ENCODE results near the gene ANXA11.
"Not testable (repeated sequence)": the region's sequence is repeated elsewhere in the genome, so short reads cannot be mapped to it uniquely, and the experiment has no call there.

The ANXA11 gene

DNA sequence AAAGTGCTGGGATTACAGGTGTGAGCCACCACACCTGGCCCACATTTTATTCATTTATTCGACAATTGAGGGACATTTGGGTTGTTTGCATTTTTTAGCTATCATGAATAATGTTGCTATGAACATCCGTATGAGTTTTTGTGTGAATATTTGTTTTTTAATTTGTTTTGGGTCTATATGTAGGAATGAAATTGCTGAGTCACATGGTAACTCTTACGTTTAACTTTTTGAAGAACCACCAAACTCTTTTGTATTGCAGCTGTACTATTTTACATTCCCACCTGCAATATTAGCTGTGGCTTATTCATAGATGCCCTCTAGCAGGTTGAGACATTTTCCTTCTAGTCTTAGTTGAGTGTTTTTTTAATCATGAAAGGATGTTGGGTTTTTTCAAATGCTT, 58.4 kb downstream of the ANXA11 start:
- no peak for DNase-seq (ENCODE audit: low read depth in 2 of 2)

- not testable (repeated sequence) for DNase-seq (ENCODE audit: low read depth in 2 of 2)
These were observed 59.7 kb downstream of the ANXA11 start for GRCh38 chr10:80145406-80146308.

DNA sequence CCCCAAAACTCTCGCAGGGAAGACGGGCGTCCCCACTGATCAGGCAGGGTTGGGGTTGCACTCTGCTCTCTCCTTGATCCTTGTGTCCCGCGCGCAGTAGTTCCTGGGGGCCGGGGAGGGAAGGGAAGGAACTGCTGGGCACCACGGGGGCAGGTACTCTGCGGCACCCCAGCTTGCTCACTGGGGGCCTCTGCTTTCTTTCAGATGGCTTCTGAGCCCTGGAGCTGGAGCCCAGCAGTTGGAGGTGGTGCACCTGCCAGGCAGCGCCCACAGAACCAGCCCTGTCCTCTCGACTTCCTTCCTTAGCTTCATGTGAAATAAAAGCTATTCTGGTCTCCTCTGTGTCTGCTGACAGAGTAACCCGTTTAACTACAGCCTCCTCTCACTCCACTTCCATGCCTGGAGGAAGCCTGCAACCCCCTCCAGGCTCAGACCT, 60.6 kb downstream of the ANXA11 start:
- no peak for DNase-seq (ENCODE audit: low read depth in 2 of 2)

- DNase-seq (ENCODE audit: low read depth in 2 of 2), result no peak
These were observed 61.2 kb downstream of the ANXA11 start for GRCh38 chr10:80144067-80144695.

DNA sequence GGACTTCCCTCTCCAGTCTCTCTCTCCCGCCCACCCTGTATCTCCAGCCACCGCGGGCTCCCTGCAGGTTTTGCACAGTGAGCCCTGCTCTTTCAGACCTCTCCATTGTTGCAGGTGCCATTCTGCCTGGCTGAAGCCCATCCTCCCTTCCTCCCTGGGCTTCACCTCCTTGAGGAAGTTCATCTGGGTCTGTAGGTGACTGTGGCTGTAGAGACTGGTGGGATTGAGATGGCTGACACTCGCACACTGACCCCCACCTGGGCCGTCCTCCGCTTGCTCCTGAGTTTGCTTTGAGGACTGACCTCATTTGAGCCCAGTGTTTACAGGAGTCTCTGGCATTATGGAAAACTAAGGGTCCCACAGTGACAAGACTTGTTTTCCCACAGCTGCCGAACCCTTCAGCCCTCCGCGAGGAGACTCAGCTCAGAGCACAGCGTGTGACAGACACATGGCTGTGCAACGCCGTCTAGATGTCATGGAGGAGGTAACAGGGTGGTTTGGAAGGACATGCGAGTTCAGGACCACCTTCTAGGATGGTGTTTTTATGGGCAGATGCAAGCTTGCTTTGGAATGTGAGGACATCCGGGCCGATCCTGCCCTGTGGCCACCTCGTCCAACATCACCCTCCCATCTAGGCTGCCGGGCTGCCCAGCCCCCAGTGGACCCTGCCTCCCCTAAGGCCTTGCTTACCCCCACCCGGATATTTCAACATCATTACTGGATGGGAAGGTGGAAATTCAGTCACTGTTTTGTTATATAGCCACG, 63.5 kb downstream of the ANXA11 start:
- no peak for DNase-seq (ENCODE audit: low read depth in 2 of 2)

DNA sequence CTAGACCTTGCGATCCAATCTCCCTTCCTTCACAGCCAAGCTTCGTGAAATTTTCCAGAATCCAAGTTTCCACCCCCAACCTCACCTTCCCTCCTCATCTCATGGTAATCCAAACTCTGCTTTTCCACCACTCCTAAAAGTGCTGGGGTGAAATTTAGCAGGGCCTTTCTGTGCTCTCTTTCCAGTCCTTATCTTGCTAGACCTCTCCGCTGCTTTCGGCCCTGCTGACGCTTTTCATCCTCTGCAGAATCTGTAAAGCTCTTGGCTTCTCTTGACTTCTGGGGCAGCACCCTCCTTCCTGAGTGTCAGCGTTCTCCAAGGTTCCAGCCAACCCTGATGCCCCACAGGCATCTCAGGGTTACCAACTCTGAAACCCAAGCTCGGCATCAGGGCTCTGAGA, 65.1 kb downstream of the ANXA11 start:
- no peak for DNase-seq (ENCODE audit: low read depth in 2 of 2)

DNA sequence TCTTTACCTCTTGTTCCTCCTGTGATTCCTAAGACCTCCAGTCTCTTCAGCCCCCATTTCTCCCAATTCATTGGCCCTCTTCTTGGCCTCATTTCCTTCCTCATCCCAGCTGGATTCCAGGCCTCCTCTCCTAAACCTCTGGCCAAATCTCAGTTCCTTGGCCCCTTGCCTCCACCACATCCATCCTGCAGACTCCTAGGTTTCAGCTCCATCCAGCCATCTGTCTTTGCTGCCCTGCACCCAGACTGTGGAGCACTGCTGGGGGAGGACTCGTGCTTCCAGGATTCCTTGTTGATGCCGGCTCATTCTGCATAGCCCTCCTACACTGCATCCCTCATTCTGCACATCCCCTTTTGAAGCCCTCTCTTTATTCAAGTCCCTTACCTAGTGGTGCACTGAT, 66.1 kb downstream of the ANXA11 start:
- DNase-seq (ENCODE audit: low read depth in 2 of 2), result no peak

DNA sequence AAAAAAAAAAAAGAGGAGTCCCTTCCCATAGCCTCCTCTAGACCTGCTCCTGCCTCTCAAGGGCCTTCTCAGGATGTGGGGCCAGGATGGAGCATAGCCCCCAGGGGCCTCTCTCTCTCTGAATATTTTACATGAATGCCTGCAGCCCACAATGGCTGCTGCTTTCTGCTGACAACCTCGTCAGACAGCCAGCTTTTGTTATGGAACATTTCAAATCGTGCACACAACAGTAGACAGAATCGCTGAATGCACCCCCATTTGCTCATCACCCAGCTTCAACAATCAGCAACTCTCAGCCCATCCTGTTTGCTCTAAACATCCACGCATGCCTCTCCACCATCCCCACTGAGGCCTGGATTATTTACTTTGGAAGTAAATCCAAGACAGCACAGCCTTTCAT, 67.4 kb downstream of the ANXA11 start:
- no peak for DNase-seq (ENCODE audit: low read depth in 2 of 2)

DNA sequence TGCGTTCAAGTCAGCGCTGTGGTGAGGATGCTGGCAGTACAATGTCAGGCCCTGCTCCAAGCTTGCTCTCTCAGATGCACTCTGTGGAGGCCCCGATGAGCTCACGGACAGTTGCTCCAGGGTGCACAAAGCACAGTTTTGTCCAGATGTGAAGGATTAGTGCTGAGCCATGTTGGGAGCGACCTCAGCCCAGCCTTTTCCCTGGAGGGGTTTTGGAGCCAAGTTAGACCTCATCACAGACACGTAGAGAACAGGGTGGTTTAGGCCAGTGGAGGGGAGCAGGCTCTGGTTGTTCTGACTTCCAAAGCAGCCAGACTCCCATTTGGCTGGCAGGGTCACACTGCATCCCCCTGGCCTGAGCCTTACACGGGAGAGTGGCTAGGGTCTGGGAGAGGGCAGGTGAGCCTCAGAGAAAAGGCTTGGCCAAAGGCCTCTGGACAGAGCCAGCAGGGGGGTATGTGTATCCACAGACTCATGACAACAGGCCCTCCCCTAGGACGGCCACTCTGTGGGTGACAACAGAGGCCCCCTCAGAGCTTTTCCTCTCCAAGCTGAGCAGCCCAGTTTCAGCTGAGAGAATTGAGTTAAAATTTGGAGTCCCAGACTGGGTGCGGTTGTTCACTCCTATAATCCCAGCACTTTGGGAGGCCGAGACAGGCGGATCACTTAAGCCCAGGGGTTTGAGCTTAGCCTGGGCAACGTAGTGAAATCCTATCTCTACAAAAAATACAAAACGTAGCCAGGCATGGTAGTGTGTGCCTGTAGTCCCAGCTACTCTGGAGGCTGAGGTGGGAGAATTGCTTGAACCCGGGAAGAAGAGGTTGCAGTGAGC, 68.1 kb downstream of the ANXA11 start:
- DNase-seq (ENCODE audit: low read depth in 2 of 2), result no peak

DNA sequence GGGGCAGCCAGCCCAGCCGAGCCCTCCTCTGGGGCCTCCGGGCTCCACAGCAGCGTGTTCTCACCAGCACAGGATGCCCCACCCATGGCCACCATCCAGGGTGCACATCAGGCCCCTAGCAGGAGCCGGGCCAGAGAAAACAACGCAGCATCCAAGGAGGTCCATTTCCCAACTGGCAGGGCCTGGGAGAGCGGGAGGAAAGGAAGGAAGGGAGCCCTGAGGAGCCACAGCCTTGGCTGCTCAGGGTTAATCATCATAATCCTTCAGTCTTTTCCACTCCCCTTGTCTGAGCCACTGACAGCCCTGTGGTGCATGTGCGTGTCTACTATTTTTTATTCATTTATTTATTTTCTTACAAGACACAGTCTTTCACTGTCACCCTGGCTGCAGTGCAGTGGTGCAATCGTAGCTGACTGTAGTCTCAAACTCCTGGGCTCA, 69.2 kb downstream of the ANXA11 start:
- no peak for DNase-seq (ENCODE audit: low read depth in 2 of 2)

DNA sequence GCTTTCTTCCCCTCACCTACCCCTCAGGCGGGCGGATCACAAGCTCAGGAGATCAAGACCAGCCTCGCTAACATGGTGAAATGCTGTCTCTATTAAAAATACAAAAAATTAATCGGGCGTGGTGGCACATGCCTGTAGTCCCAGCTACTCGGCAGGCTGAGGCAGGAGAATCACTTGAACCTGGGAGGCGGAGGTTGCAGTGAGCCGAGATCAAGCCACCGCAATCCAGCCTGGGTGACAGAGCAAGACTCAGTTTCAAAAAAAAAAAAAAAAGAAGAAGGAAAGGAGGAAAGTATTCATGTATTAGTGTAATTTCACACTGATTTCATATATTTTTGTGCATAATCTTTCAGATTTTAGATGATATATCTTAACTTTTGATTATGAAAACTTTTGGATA, 71.7 kb downstream of the ANXA11 start:
- DNase-seq (ENCODE audit: low read depth in 2 of 2), result not testable (repeated sequence)

GRCh38 chr10:80133206-80133605, 72.1 kb downstream of the ANXA11 start:
- DNase-seq (ENCODE audit: low read depth in 2 of 2), result no peak

- DNase-seq (ENCODE audit: low read depth in 2 of 2), result no peak
These were observed 72.8 kb downstream of the ANXA11 start, which contains the start of gene PLAC9 for GRCh38 chr10:80132299-80133139. PLAC9 (plus strand) TSS chr10:80132730; CDS start chr10:80132763, 33 bp downstream.

GRCh38 chr10:80131499-80131901, 73.8 kb downstream of the ANXA11 start:
- DNase-seq (ENCODE audit: low read depth in 2 of 2), result no peak

GRCh38 chr10:80126876-80127275, 78.5 kb downstream of the ANXA11 start:
- no peak for DNase-seq (ENCODE audit: low read depth in 2 of 2)

DNA sequence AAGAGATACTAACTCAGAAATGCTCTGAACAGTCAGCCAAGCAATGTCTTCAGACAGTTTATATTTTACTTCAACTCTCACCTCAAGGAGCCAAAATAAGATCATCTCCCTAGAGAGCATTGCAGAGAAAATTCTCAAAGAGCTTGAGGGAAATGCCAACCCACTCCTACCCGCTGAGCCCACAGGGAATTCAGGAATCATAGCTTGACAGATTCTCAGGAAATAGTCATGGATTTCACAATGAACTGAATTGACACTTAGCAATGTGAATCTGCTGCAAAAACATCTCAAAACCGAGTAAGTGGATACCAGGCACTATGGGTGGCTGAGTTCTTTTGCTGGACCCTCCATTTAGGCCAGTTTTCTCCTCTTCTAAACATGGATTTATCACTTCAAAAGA, 82.6 kb downstream of the ANXA11 start:
- DNase-seq (ENCODE audit: low read depth in 2 of 2), result no peak

DNA sequence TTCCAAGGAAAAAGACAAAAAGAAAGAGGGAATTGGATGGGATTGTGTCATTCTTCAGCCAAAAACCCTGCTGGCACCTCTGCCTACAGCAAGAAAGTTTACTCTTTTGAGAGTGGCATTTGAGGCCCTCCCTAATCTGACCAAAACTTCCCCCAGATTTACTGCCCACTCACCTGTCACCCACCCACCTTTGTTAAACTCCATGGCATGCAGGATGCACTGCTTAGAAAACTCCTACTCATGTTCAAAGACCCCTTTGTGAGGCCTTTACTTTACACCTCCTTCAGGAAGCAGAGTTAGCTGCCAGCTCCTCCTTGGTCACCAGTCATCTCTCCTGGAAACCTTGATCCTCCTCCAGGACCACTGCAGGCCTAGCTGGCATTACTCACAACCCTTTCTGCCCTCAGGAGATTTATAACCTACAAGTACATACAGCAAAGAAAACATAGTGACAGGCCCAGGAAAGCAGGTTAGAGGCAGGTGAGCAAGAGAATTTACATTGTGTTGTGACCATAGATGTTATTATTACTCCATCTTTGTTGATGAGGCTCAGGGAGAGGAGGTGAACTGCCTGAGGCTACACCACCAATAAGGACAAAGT, 83.1 kb downstream of the ANXA11 start:
- no peak for DNase-seq (ENCODE audit: low read depth in 2 of 2)

GRCh38 chr10:80118669-80119068, 86.7 kb downstream of the ANXA11 start:
- DNase-seq (ENCODE audit: low read depth in 2 of 2), result no peak

DNA sequence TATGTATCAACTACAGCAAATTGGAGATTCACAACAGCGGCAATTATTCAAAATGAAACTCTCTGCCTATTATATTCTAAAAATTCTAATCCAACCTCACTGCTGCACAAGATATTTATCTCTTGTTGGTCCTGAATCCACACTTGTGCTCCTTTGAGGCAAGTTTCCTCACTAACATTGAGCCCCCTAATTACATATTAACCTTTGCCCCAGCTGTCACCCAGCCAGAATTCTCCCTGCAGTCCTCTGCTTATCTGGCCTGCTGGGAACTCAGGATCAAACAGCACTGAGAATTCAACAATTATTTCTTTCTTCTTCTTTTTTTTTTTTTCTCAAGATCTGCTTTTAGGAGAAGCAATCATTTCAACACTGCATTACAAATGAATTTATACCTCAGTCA, 94.4 kb downstream of the ANXA11 start:
- DNase-seq (ENCODE audit: low read depth in 2 of 2), result no peak

Measured in activated CD4-positive, alpha-beta T cell treated with anti-CD3 and anti-CD28 coated beads for 24 hours (primary cell).